T-helper 9 cell (primary cell): ENCODE data around the gene ZNF556.
"Not testable (repeated sequence)": the region's sequence is repeated elsewhere in the genome, so short reads cannot be mapped to it uniquely, and the experiment has no call there.

ENCODE experiments used
- DNase-seq: peaks from one replicate; pipeline ENCODE4 v3.0.0-alpha.2; 2020

The ZNF556 gene

GRCh38 chr19:2854849-2855248, 12.3 kb upstream of the ZNF556 start:
- DNase-seq = no peak

- no peak for DNase-seq
Observed at GRCh38 chr19:2856457-2857050, 10.6 kb upstream of the ZNF556 start.

- no peak for DNase-seq
Observed at GRCh38 chr19:2858864-2859263, 8.3 kb upstream of the ZNF556 start.

GRCh38 chr19:2863816-2864215, 3.3 kb upstream of the ZNF556 start:
- no peak for DNase-seq

GRCh38 chr19:2865334-2866100, 1.6 kb upstream of the ZNF556 start:
- no peak for DNase-seq

GRCh38 chr19:2866495-2867024, 575 bp upstream of the ZNF556 start:
- DNase-seq = no peak

- DNase-seq = no peak
Observed at GRCh38 chr19:2869618-2870017, 2.5 kb downstream of the ZNF556 start.

GRCh38 chr19:2872175-2872574, 5.0 kb downstream of the ZNF556 start:
- not testable (repeated sequence) for DNase-seq

- DNase-seq = no peak
Observed at GRCh38 chr19:2877398-2878331, 10.5 kb downstream of the ZNF556 start.

GRCh38 chr19:2883686-2884439, 16.7 kb downstream of the ZNF556 start:
- no peak for DNase-seq

GRCh38 chr19:2885736-2886135, 18.6 kb downstream of the ZNF556 start:
- no peak for DNase-seq

GRCh38 chr19:2887391-2887914, 20.3 kb downstream of the ZNF556 start:
- DNase-seq = no peak

GRCh38 chr19:2888731-2889224, 21.6 kb downstream of the ZNF556 start:
- DNase-seq = peak; percentile 12

GRCh38 chr19:2890531-2890930, 23.4 kb downstream of the ZNF556 start:
- DNase-seq = not testable (repeated sequence)

- no peak for DNase-seq
Observed at GRCh38 chr19:2896694-2897093, 29.6 kb downstream of the ZNF556 start.

GRCh38 chr19:2900296-2901252, 33.4 kb downstream of the ZNF556 start, which contains the start of gene ZNF57:
Gene ZNF57 (plus strand): TSS chr19:2900928. CDS start chr19:2901046, 118 bp downstream.
- peak; percentile 94 for DNase-seq

GRCh38 chr19:2902590-2903218, 35.6 kb downstream of the ZNF556 start:
- no peak for DNase-seq

GRCh38 chr19:2903326-2903725, 36.2 kb downstream of the ZNF556 start:
- DNase-seq = not testable (repeated sequence)

- no peak for DNase-seq
Observed at GRCh38 chr19:2905918-2906519, 38.9 kb downstream of the ZNF556 start.
